ENCODE measurements around the gene KIF13A. TPM values are rescaled to one million over a fixed set of nuclear protein-coding genes. Genes with fewer than 3 reads are reported as not detected.
A peak's percentile ranks its signal among the peaks of the same experiment; 100 is the strongest.

The KIF13A gene
- total RNA-seq, 2 donors from 2014 or later, result 35.3 to 45.0 TPM

DNA sequence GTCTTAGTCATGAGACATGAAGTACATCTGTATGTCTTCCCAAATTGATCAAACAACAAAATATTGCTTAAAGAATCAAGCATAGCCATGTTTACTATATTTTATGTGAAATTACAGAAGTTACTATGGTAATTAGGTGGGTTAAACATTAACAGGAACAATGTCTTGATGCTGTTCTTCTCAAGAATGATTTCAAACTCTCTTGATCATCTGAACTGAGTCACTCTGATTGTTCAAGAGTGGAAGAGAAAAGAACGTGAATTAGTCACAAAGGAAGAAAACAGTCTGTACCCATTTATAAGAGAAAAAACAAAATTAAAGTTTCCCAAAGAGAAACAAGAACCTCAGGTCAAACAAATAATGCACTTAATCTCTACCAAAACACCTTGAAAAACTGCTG is 218.6 kb downstream of the KIF13A start:
- no peaks in the 10 kb centered on the region for H3K4me1 ChIP-seq (ENCODE audit: control insufficient read depth, insufficient read depth, low read length)
- Mint-ChIP-seq H3K36me3 (ENCODE audit: low read depth) (peaks cover 43% of the 10 kb centered on the region), H3K4me1 (no peaks in the 10 kb centered on the region), H3K27ac (no peak overlapping the region), H3K4me3 (no peak overlapping the region), H3K9me3 (no peaks in the 10 kb centered on the region), H3K27me3 (ENCODE audit: insufficient read depth) (no peaks in the 10 kb centered on the region)
- H3K9me3 ChIP-seq (ENCODE audit: control insufficient read depth, low read length), result no peaks in the 10 kb centered on the region
- no peak overlapping the region for H3K9ac ChIP-seq (ENCODE audit: extremely low read depth, low read length, poor library complexity, severe bottlenecking)
- H3K36me3 ChIP-seq (ENCODE audit: control insufficient read depth, insufficient read depth, low read length), result peaks cover 79% of the 10 kb centered on the region
- no peaks in the 10 kb centered on the region for H3K27me3 ChIP-seq (ENCODE audit: control insufficient read depth, insufficient read depth, low read length, poor library complexity, severe bottlenecking)
- no peak for DNase-seq
- no peak overlapping the region for H3K27ac ChIP-seq (ENCODE audit: low read depth, low read length)
- TF ChIP-seq, protein P1, sequence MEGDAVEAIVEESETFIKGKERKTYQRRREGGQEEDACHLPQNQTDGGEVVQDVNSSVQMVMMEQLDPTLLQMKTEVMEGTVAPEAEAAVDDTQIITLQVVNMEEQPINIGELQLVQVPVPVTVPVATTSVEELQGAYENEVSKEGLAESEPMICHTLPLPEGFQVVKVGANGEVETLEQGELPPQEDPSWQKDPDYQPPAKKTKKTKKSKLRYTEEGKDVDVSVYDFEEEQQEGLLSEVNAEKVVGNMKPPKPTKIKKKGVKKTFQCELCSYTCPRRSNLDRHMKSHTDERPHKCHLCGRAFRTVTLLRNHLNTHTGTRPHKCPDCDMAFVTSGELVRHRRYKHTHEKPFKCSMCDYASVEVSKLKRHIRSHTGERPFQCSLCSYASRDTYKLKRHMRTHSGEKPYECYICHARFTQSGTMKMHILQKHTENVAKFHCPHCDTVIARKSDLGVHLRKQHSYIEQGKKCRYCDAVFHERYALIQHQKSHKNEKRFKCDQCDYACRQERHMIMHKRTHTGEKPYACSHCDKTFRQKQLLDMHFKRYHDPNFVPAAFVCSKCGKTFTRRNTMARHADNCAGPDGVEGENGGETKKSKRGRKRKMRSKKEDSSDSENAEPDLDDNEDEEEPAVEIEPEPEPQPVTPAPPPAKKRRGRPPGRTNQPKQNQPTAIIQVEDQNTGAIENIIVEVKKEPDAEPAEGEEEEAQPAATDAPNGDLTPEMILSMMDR (conservative IDR thresholded peaks at IDR 0.05), result no peak
- 83% methylated on average over 1 of the region's 1 CpG; no CpG with 5 or more reads in 1 of the 2 experiments for WGBS, 2 experiments (ENCODE audit: insufficient coverage in 1 of 2, insufficient read length in 1 of 2)
- H3K4me3 ChIP-seq (ENCODE audit: low read length), result no peak overlapping the region

DNA sequence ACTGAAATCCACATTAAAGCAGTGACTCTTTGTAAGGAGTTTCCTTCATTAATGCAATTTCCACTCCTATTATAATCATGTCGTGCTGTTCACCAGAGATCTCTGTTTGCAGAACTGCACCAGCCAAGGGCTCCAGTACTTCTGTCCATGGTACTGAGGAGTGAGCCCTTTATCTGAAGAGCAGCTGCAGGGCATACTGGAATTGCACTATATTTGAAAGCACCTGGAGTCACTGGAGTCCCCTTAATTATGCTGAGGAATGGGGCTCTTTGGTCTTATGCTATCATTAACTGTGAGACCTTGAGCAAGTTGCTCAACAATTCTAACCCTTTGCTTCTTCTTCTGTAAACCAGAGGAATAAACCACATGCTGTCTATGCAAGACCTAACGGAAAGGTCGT is 219.0 kb downstream of the KIF13A start:
- 78 to 97% methylated on average over 3 of the region's 3 CpGs for WGBS, 2 experiments (ENCODE audit: insufficient coverage in 1 of 2, insufficient read length in 1 of 2)
- DNase-seq, result peak; percentile 61
- no peaks in the 10 kb centered on the region for H3K4me1 Mint-ChIP-seq
- TF ChIP-seq, protein P1 (conservative IDR thresholded peaks at IDR 0.05), result no peak
- no peaks in the 10 kb centered on the region for H3K9me3 ChIP-seq (ENCODE audit: control insufficient read depth, low read length)
- H3K27ac ChIP-seq (ENCODE audit: low read depth, low read length), result no peak overlapping the region
- H3K9me3 Mint-ChIP-seq, result no peaks in the 10 kb centered on the region
- H3K4me3 Mint-ChIP-seq, result no peak overlapping the region
- H3K27me3 Mint-ChIP-seq (ENCODE audit: insufficient read depth), result no peaks in the 10 kb centered on the region
- no peaks in the 10 kb centered on the region for H3K27me3 ChIP-seq (ENCODE audit: control insufficient read depth, insufficient read depth, low read length, poor library complexity, severe bottlenecking)
- H3K9ac ChIP-seq (ENCODE audit: extremely low read depth, low read length, poor library complexity, severe bottlenecking), result no peak overlapping the region
- peaks cover 79% of the 10 kb centered on the region for H3K36me3 ChIP-seq (ENCODE audit: control insufficient read depth, insufficient read depth, low read length)
- H3K36me3 Mint-ChIP-seq (ENCODE audit: low read depth), result peaks cover 48% of the 10 kb centered on the region
- no peaks in the 10 kb centered on the region for H3K4me1 ChIP-seq (ENCODE audit: control insufficient read depth, insufficient read depth, low read length)
- no peak overlapping the region for H3K27ac Mint-ChIP-seq
- no peak overlapping the region for H3K4me3 ChIP-seq (ENCODE audit: low read length)

DNA sequence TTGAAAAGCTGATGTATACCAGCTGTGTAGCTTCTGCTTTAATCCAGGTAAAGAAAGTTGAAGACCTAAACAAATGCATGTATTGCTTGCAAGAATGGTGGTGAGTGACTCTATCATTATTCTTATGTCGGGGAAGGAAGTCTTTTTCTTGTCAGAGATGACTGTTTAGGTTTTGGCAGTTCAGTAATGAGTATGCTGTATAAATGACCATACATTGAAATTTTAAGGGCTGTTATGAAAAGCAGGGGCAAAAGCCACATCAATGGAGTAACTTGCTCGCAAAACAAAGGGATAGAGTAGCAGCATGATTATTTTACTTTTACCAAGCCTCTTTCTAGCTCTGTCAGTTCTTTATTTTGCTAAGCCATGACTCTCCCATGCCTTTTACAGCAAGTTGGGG is 224.8 kb downstream of the KIF13A start:
- TF ChIP-seq, protein P1 (conservative IDR thresholded peaks at IDR 0.05), result no peak

More for the DNA sequence above, 224.8 kb downstream of the KIF13A start:
- no peaks in the 10 kb centered on the region for H3K27me3 Mint-ChIP-seq (ENCODE audit: insufficient read depth)
- H3K27ac Mint-ChIP-seq, result no peak overlapping the region
- no peaks in the 10 kb centered on the region for H3K4me1 Mint-ChIP-seq
- H3K36me3 Mint-ChIP-seq (ENCODE audit: low read depth), result peaks cover 27% of the 10 kb centered on the region
- H3K27ac ChIP-seq (ENCODE audit: low read depth, low read length), result no peak overlapping the region
- no peaks in the 10 kb centered on the region for H3K4me1 ChIP-seq (ENCODE audit: control insufficient read depth, insufficient read depth, low read length)
- H3K9ac ChIP-seq (ENCODE audit: extremely low read depth, low read length, poor library complexity, severe bottlenecking), result no peak overlapping the region
- 93 to 100% methylated on average over 1 to 2 of the region's 2 CpGs for WGBS, 2 experiments (ENCODE audit: insufficient coverage in 1 of 2, insufficient read length in 1 of 2)
- H3K4me3 Mint-ChIP-seq, result no peak overlapping the region
- peaks cover 37% of the 10 kb centered on the region for H3K36me3 ChIP-seq (ENCODE audit: control insufficient read depth, insufficient read depth, low read length)
- H3K27me3 ChIP-seq (ENCODE audit: control insufficient read depth, insufficient read depth, low read length, poor library complexity, severe bottlenecking), result no peaks in the 10 kb centered on the region
- H3K4me3 ChIP-seq (ENCODE audit: low read length), result no peak overlapping the region
- H3K9me3 ChIP-seq (ENCODE audit: control insufficient read depth, low read length), result no peaks in the 10 kb centered on the region
- no peak for DNase-seq
- no peaks in the 10 kb centered on the region for H3K9me3 Mint-ChIP-seq

Measured in endodermal cell (in vitro differentiated cells).